GM18511 (cell line): ENCODE data around the gene PEX5L.
"Not testable (repeated sequence)": the region's sequence is repeated elsewhere in the genome, so short reads cannot be mapped to it uniquely, and the experiment has no call there.

ENCODE experiments used
- ATAC-seq: cut with Tn5 transposase; IDR thresholded peaks from one replicate; pipeline ENCODE4 v1.9.1; 2021; ENCODE audit warnings: mild to moderate bottlenecking, moderate library complexity; ENCODE audit not compliant: unreplicated experiment

PEX5L gene

DNA sequence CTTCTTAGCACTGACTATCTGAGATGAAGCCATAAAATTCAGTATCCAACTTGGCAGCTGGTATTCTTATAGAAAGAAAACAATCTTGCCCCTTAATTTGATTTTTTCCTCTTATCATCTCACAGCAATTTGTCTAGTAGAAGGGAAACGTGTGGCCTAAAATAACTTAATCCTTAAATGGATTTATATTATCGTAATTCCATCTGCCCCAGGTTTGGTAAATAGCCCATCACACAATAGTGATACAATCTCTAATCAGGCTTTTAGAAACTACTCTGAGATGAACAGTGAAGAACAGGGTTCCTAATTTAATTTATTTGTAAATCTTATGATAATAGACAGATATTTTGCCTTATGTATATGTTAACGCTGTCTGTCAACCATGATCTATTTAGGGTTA, 24.8 kb downstream of the PEX5L start:
- ATAC-seq = no peak

DNA sequence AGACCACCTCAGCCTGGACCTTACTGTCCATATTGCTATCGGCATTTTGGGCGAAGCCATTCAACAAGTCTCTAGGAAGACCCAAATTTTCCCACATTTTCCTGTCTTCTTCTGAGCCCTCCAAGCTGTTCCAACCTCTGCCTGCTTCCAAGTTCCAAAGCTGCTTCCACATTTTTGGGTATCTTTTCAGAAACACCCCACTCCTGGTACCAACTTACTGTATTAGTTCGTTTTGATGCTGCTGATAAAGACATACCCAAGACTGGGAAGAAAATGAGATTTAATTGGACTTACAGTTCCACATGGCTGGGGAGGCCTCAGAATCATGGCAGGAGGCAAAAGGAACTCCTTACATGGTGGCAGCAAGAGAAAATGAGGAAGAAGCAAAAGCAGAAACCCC, 28.4 kb downstream of the PEX5L start:
- ATAC-seq = not testable (repeated sequence)

DNA sequence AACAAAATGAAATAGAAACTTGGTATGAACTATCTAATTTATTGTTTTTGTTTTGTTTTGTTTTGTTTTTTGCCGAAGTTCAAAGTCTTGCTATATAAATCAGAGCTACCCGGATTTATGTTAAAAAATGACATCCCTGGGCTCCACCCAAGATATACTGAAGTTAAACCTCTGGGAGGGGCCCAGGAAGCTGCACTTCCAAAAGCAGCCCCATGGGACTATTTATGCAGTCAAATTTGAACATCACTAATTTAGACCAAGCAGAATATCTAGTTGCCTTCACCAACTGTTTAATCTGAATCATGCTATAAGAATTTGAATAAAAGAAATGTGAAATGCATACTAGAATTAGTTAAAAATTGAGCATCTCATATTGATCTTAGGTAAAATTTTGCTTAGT, 32.2 kb downstream of the PEX5L start:
- ATAC-seq = no peak

DNA sequence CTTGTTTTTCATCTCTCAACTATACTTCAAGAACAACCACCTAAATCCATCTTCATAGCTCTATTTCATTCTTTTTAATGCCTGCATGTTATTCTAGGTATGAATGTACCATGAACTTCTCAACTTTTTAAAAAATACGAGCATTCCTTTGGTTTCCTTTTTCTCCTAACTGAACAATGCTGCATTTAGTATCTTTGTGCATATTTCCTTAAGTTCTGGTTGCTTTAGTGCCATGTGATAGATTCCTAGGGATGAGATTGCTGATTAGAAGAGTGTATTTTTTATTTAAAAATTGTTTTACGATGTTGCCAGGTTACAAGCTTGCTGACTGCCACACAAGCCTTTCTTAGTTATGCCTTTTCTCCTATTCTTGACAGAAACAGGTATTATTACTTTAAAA, 34.7 kb downstream of the PEX5L start:
- no peak for ATAC-seq

DNA sequence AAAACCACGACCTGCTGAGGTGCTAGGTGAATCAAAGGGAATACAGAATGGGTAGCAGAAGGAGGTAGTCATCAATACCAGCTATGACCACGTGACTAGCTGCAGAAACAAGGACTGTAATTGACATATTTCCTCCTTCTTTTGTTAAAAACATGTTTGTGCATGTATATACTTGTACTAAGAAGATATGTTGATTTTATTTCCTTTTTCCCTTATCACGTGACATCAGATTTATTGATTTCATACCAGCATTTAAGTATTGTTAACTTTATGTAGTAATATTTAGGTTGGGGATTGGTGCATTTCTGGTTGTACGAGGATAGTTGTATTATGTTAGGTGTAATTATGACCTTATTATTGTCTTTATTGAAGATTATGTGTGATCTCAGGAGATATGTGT, 36.2 kb downstream of the PEX5L start:
- no peak for ATAC-seq

DNA sequence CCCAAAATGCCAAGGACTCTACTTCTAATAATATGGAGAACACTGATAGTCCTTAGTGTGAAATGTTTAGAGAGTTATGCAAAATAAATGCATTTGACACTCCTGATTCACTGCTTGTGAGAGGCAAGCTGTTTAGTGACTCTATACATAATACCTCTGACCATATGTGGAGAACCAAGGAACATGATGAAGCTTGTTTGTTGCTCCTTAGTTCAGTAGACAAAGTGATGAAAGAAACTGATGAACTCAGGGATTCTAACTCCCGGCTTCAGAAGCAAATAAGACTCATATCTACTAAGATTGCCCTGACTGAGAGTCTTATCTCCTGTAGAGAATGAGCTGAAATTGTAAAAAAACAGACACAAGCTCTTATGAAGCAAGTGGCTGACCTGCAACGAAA, 41.3 kb downstream of the PEX5L start:
- no peak for ATAC-seq

DNA sequence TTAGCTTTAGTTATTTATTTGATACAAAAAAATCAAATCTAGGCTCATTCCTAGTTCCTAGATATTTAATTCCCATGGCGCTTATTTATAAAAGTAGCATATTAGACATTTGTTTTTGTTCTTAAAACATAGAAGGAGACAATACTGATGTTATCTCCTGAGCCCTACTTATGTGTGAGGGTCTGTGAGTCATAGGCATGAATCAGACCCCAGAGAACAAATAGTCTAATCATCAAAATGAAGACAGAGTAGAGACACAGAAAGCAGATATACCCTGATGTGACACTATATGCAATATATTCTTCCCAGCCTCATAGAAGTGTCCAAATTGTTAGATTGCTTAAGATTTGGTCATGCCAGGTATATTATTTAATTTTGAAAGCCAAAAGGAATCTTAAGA, 44.9 kb downstream of the PEX5L start:
- no peak for ATAC-seq

DNA sequence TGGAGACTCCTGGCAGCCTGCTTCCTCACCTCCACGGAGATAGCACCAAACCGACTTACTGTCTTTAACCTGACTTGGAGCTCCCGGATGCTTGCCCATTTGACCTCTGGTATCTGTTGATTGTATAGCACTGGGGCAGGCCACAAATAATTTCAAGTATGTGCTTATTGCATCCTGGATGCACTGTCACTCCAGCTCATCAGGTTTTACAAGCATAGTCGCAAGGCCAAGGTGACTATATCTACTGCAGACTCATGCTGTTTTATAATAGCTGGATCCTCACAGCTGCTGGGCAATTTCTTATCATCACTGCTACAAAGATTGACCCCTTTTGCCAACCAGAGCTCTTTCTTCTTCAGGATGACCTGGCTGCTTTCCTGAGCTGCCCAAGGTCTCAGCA, 45.6 kb downstream of the PEX5L start:
- no peak for ATAC-seq

DNA sequence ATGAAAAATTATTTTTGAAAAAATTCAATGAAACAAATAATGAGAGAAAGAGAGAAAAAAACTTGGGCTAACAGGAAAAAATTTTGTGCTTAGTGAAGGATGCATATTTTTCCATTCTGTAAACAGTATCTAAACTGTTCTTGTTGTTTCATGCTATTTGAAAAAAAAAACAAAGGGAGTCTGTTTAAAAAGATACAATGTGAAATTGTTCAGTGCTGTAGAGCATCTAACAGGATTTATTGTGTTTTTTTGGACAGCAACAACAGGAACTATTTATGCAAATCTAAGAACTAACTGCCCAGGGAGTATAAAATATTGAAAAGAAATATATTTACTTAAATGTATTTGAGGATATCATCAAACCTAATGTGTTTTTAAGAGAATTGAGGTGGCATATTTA, 55.1 kb downstream of the PEX5L start:
- ATAC-seq = no peak

DNA sequence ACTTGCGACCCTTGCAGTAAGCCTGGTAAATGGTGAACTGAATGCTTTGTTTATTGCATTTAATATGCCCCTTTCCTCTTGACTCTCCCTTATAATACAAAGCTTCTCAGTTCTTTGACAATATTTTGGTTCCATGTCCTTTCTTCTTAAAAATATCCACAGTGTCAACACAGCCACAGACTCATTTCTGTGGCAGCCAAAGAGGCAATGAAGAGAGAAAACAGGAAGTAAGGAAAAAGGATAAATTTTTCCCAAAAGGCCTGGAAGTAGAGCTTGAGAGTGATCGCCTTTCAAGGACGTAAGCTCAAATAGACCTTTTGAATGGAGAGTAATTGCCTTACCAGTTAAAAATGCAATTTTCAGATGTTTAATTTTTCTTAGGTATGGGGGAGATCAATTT, 59.4 kb downstream of the PEX5L start:
- no peak for ATAC-seq

DNA sequence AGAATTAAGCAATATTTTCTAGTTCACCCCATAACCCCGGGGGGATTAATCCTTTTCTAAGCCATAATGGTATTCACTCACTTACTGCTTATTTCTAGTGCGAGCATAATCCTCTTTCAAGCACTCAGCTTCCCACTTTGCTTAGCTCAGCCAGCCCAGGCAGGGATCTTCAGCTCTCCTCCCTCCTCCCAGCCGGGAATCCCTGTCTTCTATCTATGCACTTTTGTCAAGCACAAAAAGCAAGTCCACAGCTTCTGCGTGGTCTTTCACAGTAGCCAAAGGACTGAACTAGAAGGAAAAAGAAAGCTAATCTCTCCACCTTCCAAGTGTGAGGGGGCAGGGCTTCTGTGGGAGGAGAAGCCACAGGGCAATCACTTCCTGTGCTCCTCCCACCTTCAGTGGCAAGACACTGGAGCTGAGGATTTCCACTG, 62.8 kb downstream of the PEX5L start:
- peak; percentile 63 for ATAC-seq

DNA sequence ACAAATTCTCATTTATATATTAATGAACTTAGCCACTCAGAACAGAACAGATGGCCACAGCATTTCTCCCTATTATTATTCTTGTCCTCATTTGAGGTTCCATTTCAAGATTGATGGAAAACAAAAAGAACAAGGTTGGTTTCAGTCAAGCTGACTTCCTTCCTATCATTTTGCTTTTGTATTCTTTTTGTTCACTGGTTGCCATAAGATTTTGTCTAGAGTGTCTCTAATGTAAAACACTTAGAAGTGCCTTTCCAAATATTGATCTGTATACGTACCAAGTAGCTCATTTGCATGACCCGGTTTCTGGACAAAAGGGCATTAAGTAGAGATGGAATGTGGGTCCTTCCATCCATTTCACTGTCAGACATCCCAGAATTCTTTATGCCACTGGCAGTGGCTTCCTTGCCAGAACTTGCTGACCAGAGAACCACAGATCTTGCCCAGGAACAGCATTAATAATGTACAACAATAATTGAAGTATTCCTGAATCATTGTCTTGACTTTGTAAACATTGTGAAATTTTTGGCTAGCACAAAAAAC, 63.8 kb downstream of the PEX5L start:
- ATAC-seq = no peak

DNA sequence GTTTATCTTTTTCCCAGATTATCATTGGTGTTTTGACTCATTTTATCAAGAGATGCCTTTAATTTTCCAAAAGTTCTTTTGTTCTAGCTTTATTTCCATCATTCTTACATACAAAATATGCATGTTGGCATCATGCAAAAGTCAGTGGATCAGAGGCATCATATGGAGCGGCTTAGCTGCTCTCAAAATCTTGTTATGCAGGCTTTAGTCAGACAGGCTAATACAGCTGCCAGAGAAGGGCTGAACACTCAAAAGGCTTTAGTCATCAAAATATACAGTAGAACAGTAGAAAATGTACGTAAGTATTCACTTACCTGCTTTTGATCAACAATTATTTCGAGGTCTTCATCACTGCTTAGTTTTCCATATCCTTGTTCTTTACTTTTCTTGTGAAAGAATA, 65.5 kb downstream of the PEX5L start:
- no peak for ATAC-seq

DNA sequence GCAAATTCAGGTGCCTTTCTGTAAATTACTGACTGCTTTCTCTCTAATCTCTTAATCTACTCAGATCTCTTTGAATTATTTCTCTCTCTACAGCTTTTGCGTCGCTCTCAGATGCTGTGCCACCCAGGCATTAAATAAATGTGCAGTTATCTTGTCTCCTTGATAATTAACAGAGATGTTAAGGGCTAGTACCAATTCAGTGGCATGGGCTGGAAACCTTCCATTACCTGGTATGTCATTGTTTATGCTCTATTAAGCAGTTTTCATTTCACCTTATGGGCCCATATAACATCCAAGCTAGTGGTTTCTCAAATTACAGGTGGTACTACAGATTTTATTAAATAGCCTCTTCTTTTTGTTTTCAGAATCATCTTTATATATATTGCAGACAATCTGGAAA, 66.0 kb downstream of the PEX5L start:
- ATAC-seq = no peak

DNA sequence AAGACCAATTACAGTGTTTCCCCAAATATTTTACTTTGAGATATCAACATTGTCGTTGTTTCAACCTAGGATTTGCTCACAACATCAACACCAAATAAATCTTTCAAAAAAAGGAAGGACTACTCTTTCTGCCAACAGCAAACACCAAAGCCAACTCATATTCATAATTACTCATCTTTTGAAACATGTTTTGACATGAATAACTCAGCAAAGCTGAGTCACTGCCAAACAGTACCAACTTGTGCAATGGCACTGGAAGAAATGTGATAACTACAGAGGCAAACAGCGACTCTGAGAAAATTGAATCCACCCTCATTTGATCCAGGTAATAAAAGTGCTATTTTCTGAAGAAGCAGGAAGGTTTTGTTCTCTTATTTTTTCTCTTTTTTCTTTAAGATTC, 67.2 kb downstream of the PEX5L start:
- ATAC-seq = no peak

DNA sequence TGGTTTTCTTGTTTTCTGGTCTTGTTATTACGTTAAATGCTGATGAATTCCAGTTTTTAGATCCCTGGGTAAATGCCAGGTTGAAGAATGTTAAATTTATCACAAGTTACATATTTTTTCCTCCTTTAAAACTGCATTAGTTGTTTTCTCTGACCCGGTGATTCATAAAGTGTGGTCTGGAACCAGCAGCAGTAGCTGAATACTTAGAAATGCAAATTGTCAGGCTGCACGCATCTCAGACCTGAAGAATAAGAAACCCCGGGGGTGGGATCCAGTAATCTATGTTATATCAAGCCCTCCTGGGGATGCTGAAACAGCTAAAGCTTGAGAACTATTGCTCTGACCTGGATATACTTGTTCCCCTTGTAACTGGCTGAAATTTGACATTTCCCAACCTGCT, 69.1 kb downstream of the PEX5L start:
- ATAC-seq = peak; percentile 89

DNA sequence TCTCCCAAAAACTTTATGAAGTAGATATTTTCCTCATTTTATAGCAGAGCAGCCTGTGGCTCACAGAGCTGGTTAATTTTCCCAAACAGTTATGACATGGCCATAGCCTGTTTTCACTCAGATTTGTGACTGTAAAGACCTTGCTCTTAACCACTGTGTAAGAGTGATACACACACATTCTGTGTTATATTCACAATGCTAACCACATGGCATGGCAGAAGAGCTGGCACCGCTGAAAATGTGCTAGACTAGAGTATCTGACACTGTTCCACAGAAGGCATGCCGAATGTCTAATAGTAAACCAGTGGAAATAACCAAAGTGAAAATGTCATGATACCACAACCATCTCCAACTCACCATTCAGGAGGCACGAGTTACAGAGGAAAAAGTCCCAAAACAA, 71.8 kb downstream of the PEX5L start:
- ATAC-seq = no peak

DNA sequence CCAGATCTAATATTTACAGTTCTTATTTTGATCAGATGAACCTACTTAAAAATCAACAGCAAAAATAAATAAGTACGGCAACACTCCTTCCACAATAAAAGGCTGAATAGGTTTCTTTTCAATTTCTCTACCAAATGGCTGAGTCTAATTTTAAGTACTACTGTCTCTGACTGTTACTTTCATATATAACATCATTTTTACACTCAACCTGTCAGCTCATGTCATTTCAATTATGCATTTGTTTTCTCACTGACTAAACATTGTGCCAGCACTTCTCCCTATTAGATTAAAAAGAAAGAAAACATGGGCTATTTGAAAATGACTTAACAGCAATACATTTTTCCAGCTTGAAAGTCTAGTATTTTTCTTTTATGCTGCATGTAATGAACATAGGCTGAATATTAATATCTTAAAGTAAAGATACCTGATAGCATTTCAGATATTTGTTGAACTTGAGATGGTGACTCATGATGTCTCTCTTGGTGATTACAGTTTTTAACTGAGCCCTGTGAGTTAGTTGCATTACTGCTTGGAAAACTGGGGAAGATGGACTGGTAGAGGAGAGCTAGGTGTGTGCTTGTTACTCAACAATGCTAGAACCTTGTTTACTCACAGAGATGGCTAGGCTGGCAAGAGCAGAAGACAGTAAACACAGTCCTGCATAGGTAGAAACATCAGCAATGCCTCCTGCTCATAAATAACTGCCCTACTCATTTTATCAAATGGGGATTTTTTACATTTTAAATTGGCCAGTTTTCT, 73.9 kb downstream of the PEX5L start:
- no peak for ATAC-seq

DNA sequence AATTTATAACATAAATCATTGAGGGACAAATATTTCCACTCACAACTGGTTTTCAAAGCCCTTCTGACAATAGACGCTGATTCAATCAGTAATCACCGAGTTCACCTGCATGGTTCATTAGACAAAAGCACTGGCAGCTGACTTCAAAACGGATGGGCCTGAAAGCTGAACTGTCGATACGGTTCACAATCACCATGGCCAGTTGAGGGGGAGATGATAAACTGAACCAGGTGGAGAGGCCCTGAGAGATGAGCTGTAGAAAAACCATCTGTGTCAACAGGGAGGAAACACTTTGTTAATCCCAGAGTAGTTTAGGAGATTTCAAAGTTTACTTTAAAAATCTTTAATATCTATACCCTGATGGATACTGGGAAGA, 75.0 kb downstream of the PEX5L start:
- peak; percentile 68 for ATAC-seq

DNA sequence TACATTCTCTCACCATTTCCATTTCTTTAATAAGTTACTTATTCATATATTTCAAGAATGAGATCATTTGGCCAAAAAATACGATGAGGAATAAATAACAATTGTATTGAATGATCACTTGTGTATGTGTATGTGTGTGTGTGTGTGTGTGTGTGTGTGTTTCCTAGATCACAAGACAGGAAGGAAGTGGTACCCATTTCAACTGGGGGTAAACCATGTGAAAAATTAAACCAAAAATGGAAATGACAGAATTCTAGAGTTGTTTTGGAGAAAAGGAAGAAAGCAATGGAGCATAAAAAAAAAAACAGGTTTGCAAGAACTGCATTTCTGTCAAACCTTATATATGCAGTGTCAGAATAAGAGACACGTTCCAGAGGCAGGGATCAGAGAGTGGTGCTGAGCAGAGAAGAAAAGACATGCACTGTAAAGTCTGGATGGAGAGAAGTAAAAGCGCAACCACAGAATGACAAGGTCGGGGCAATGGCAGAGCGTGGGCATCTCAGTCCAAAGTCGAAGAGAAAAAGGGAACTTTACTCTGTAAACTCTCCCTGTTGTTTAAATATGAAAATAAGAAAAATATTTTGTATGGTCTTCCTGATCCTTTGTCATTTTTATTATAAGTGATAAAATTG, 75.5 kb downstream of the PEX5L start:
- peak; percentile 22 for ATAC-seq

DNA sequence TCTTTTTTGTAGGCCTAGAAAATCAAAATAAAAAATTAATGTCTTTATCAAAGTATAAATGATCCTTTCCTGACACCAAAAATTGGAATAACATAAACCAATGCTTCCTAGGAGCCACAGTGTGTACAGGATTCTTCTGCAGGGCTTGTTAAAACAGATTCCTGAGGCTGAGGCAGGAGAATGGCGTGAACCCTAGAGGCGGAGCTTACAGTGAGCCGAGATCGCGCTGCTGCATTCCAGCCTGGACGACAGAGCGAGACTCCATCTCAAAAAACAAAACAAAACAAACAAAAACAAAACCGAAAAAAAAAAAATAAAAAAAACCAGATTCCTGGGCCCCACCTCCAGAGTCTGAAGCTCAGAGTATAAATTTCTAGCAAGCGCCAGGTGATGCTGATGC, 78.0 kb downstream of the PEX5L start:
- ATAC-seq = no peak

DNA sequence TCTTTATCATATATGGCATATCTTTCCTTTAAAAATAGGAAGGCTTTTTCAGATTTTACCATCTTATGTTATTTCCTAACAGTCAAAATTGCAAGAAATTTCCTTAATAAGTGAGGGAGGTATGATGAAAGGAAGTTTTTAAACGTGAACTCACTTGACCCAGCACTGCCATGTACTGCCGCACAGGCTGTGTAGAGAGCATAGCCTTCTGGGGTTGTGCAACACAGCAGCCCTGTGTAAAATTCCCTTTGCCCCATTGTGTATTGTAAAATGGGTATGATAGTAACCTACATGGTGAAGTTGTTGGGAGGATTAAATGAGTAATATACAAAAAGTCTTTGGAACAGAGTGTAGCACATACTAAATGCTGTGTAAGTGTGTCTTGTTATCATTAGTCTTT, 78.6 kb downstream of the PEX5L start:
- no peak for ATAC-seq
